K562 (cell line): ENCODE measurements around the gene GPR149.

Source experiments
- GTF2F1 ChIP-seq: IDR thresholded peaks from 2 replicates; pipeline ENCODE4 v1.6.1; 2011; ENCODE audit warnings: low read depth, low read length, improper control_type of control experiment
- TF ChIP-seq, protein P1 (sequence below), 3 experiments: IDR thresholded peaks in 2 of 3; conservative IDR thresholded peaks in 1 of 3; 2 replicates each; pipeline ENCODE4 v1.5.1; 2011 to 2012; ENCODE audit warnings: low read length in 3 of 3, mild to moderate bottlenecking in 3 of 3, control low read depth in 2 of 3, improper control_type of control experiment in 1 of 3, inconsistent platforms in 1 of 3, low read depth in 1 of 3, mixed read lengths in 1 of 3, moderate library complexity in 1 of 3; ENCODE audit not compliant: insufficient read depth in 2 of 3

DNA sequence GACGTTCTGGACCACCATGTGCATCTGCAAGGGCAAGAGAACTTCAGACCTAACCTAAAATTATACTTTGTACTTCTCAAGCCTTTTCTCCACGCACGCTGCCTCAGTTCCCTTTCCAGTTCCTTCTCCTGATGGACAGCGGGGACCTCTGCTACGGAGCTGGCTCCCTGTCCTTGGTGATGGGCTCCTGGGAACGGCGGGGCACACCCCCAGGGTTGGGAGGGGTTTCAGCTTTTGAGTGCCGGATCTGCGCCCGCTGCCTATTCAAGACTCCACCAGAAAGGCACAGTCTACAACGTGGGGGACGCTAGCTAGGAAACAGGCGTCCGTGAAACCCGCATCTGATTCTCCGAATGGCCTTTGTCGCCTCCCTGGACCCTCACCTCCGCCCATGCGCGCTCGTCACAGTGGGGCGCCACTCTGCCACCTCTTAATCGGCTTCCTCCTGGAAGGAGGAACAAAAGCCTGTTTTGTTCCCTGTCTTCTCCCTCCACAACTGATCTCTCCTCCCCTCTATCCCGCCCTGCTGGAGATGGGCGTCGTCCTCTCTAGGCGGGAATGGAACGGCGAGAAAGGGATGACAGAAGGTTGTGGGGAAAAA lies 2.2 kb downstream of the GPR149 start:
- TF ChIP-seq, protein P1, sequence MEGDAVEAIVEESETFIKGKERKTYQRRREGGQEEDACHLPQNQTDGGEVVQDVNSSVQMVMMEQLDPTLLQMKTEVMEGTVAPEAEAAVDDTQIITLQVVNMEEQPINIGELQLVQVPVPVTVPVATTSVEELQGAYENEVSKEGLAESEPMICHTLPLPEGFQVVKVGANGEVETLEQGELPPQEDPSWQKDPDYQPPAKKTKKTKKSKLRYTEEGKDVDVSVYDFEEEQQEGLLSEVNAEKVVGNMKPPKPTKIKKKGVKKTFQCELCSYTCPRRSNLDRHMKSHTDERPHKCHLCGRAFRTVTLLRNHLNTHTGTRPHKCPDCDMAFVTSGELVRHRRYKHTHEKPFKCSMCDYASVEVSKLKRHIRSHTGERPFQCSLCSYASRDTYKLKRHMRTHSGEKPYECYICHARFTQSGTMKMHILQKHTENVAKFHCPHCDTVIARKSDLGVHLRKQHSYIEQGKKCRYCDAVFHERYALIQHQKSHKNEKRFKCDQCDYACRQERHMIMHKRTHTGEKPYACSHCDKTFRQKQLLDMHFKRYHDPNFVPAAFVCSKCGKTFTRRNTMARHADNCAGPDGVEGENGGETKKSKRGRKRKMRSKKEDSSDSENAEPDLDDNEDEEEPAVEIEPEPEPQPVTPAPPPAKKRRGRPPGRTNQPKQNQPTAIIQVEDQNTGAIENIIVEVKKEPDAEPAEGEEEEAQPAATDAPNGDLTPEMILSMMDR (IDR thresholded peaks at IDR 0.05 in 2 of 3, conservative IDR thresholded peaks at IDR 0.05 in 1 of 3; ENCODE audit: insufficient read depth in 2 of 3, low read depth in 1 of 3, low read length in 3 of 3): no peak
- TF ChIP-seq GTF2F1: no peak
